HG02870 (cell line): Measurements from ENCODE around the gene GINS1.

Experiments
- ATAC-seq: cut with Tn5 transposase; IDR thresholded peaks from one replicate; pipeline ENCODE4 v1.9.1; 2021; ENCODE audit warnings: mild to moderate bottlenecking, moderate library complexity; ENCODE audit not compliant: unreplicated experiment

Gene GINS1

GRCh38 chr20:25476106-25477013 is 68.9 kb downstream of the GINS1 start:
- ATAC-seq = no peak

GRCh38 chr20:25477014-25477882 is 69.8 kb downstream of the GINS1 start:
- ATAC-seq = no peak

GRCh38 chr20:25478889-25479568 is 71.6 kb downstream of the GINS1 start:
- ATAC-seq = no peak

GRCh38 chr20:25479638-25480037 is 72.2 kb downstream of the GINS1 start:
- ATAC-seq = no peak

- no peak for ATAC-seq
Observed at GRCh38 chr20:25480156-25480555, 72.7 kb downstream of the GINS1 start.

- ATAC-seq = no peak
Observed at GRCh38 chr20:25480797-25481196, 73.3 kb downstream of the GINS1 start.

GRCh38 chr20:25481235-25481917 is 73.9 kb downstream of the GINS1 start:
- ATAC-seq = no peak

- no peak for ATAC-seq
Observed at GRCh38 chr20:25481918-25482253, 74.4 kb downstream of the GINS1 start.

GRCh38 chr20:25483431-25484132 is 76.1 kb downstream of the GINS1 start:
- ATAC-seq = no peak

- no peak for ATAC-seq
Observed at GRCh38 chr20:25484224-25484846, 76.9 kb downstream of the GINS1 start.

GRCh38 chr20:25484911-25485511 is 77.5 kb downstream of the GINS1 start:
- ATAC-seq = no peak

GRCh38 chr20:25485872-25486271 is 78.4 kb downstream of the GINS1 start:
- no peak for ATAC-seq

- no peak for ATAC-seq
Observed at GRCh38 chr20:25486377-25486776, 78.9 kb downstream of the GINS1 start.

GRCh38 chr20:25487306-25487705 is 79.8 kb downstream of the GINS1 start:
- ATAC-seq = no peak

- ATAC-seq = no peak
Observed at GRCh38 chr20:25487975-25488374, 80.5 kb downstream of the GINS1 start.

GRCh38 chr20:25489221-25489871 is 81.9 kb downstream of the GINS1 start:
- ATAC-seq = no peak

- ATAC-seq = no peak
Observed at GRCh38 chr20:25490656-25491445, 83.4 kb downstream of the GINS1 start.

- ATAC-seq = no peak
Observed at GRCh38 chr20:25491446-25492038, 84.1 kb downstream of the GINS1 start.
